Keratinocyte (primary cell): Measurements from ENCODE around the gene SSC4D. TPM values are rescaled to one million over a fixed set of nuclear protein-coding genes. Genes with fewer than 3 reads are reported as not detected.
A peak's percentile ranks its signal among the peaks of the same experiment; 100 is the strongest.

Source experiments
- DNase-seq: peaks from one replicate; pipeline ENCODE4 v3.0.0-alpha.2; 2011; ENCODE audit warnings: low read depth, missing footprints, low spot score
- FAIRE-seq: peaks from 2 replicates; lab custom pipeline; 2011; peaks lifted over from hg19 to GRCh38; lab: Jason Lieb, UNC
- H2AFZ ChIP-seq: 2 replicates; pipeline ENCODE4 v1.6.0; 2012; ENCODE audit warnings: low read length, control low read depth, inconsistent platforms; ENCODE audit not compliant: control insufficient read depth
- H3K27ac ChIP-seq: 2 replicates; pipeline ENCODE4 v1.5.1; 2011; ENCODE audit warnings: low read length; ENCODE audit not compliant: control insufficient read depth, insufficient read depth
- H3K27me3 ChIP-seq: 3 replicates; pipeline ENCODE4 v1.6.0; 2011; ENCODE audit warnings: low read length; ENCODE audit not compliant: control insufficient read depth, insufficient read depth; ENCODE audit errors: extremely low read depth
- H3K36me3 ChIP-seq, 2 experiments: 2 replicates in 1 of 2; 3 replicates in 1 of 2; pipeline ENCODE4 v1.5.1; 2011; ENCODE audit warnings: low read length in 2 of 2, mild to moderate bottlenecking in 1 of 2; ENCODE audit not compliant: control insufficient read depth in 2 of 2, insufficient read depth in 2 of 2; ENCODE audit errors: extremely low read depth in 1 of 2
- H3K4me1 ChIP-seq: 3 replicates; pipeline ENCODE4 v1.5.1; 2011; ENCODE audit warnings: low read length; ENCODE audit not compliant: control insufficient read depth, insufficient read depth; ENCODE audit errors: extremely low read depth
- H3K4me2 ChIP-seq: 3 replicates; pipeline ENCODE4 v1.6.0; 2011; ENCODE audit warnings: low read depth, low read length; ENCODE audit not compliant: control insufficient read depth, insufficient read depth; ENCODE audit errors: extremely low read depth
- H3K4me3 ChIP-seq, 3 experiments: fragments of 200-600 bp in 1 of 3; sonication (generic) in 1 of 3; 2 replicates in 2 of 3; 3 replicates in 1 of 3; pipeline ENCODE4 v1.5.1; 2011 to 2016; ENCODE audit warnings: low read length in 3 of 3, mild to moderate bottlenecking in 3 of 3, control low read depth in 2 of 3, inconsistent platforms in 1 of 3, low read depth in 1 of 3, mixed read lengths in 1 of 3, mixed run types in 1 of 3, moderate library complexity in 1 of 3; ENCODE audit not compliant: control insufficient read depth in 2 of 3, insufficient read depth in 2 of 3; ENCODE audit errors: extremely low read depth in 1 of 3
- H3K79me2 ChIP-seq: 2 replicates; pipeline ENCODE4 v1.6.0; 2012; ENCODE audit warnings: low read length; ENCODE audit not compliant: control insufficient read depth, insufficient read depth
- H3K9ac ChIP-seq: 3 replicates; pipeline ENCODE4 v1.6.0; 2011; ENCODE audit warnings: low read length; ENCODE audit not compliant: control insufficient read depth, insufficient read depth; ENCODE audit errors: extremely low read depth
- H3K9me1 ChIP-seq: 3 replicates; pipeline ENCODE4 v1.6.0; 2011; ENCODE audit warnings: low read length; ENCODE audit not compliant: control insufficient read depth, insufficient read depth; ENCODE audit errors: extremely low read depth
- H3K9me3 ChIP-seq: 2 replicates; pipeline ENCODE4 v1.5.1; 2012; ENCODE audit warnings: low read depth, low read length; ENCODE audit not compliant: control insufficient read depth
- H4K20me1 ChIP-seq: 3 replicates; pipeline ENCODE4 v1.6.0; 2011; ENCODE audit warnings: low read length; ENCODE audit not compliant: control insufficient read depth, insufficient read depth; ENCODE audit errors: extremely low read depth
- EZH2 ChIP-seq: IDR thresholded peaks from one replicate; pipeline ENCODE4 v1.6.1; 2012; ENCODE audit warnings: inconsistent platforms, mild to moderate bottlenecking, low read length, moderate library complexity
- dilution Hi-C: fragments of 300-500 bp; cut with MboI; formaldehyde crosslinking; loops from one replicate; pipeline ENCODE4 v1.7.0; 2020; ENCODE audit warnings: low sequenced_read_pairs; ENCODE audit not compliant: extremely low pct_ligation_motif_present
- polyA plus RNA-seq, 5 experiments: library from polyadenylated mRNA; depleted of rRNA in 3 of 5; stranded (reverse) in 3 of 5; stranded (forward) in 1 of 5; unstranded in 1 of 5; fragments of >200 nt; gene quantifications; 1 replicate in 1 of 5; 2 replicates in 3 of 5; 3 replicates in 1 of 5; pipeline versions ENCODE4 v1.2.1 to v1.2.3, GENCODE V29; 2011 to 2012; ENCODE audit warnings: missing spikeins in 2 of 5, low read depth in 1 of 5, low replicate concordance in 1 of 5
- TF ChIP-seq, protein P1 (sequence below), 3 experiments: IDR thresholded peaks in 1 of 3; conservative IDR thresholded peaks in 1 of 3; optimal IDR thresholded peaks in 1 of 3; 2 replicates in 2 of 3; 3 replicates in 1 of 3; pipeline versions ENCODE3 to v1.5.1; 2011; ENCODE audit warnings: low read length in 3 of 3, mild to moderate bottlenecking in 3 of 3, moderate library complexity in 2 of 3, control low read depth in 1 of 3, inconsistent platforms in 1 of 3; ENCODE audit not compliant: insufficient read depth in 2 of 3; ENCODE audit errors: extremely low read depth in 1 of 3

SSC4D gene
- polyA plus RNA-seq, 1 donor (not counting 4 experiments of a cell fraction or from before 2014, with no cell fraction given) = 0.98 TPM

DNA sequence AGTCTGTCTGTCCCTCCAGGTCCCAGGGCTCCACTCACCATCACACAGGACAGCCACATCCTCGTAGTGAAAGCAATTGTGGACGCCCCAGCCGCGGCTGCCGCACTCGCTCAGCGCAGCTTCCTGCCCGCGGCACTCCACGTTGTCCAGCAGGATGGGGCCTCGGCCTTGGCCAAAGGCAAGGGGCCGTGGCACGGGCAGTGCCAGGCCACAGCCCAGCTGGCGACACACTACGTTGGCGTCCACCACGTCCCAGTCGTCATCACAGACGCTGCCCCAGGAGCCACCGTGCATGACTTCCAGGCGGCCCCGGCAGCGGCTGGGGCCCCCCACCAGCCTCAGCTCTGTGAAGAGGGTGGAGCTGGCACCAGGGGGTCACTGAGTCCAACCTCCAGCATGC, 9.2 kb downstream of the SSC4D start:
- H3K9ac ChIP-seq = no peak overlapping the region
- H3K4me1 ChIP-seq = peaks cover 10% of the 10 kb centered on the region
- H3K9me3 ChIP-seq = no peaks in the 10 kb centered on the region
- DNase-seq = no peak
- no peak for FAIRE-seq
- no peaks in the 10 kb centered on the region for H3K36me3 ChIP-seq
- H3K27ac ChIP-seq = no peak overlapping the region
- H3K9me1 ChIP-seq = no peaks in the 10 kb centered on the region
- H4K20me1 ChIP-seq = no peaks in the 10 kb centered on the region
- dilution Hi-C loops = no loop called here
- no peak overlapping the region for H2AFZ ChIP-seq
- no peak for TF ChIP-seq EZH2
- TF ChIP-seq, protein P1, sequence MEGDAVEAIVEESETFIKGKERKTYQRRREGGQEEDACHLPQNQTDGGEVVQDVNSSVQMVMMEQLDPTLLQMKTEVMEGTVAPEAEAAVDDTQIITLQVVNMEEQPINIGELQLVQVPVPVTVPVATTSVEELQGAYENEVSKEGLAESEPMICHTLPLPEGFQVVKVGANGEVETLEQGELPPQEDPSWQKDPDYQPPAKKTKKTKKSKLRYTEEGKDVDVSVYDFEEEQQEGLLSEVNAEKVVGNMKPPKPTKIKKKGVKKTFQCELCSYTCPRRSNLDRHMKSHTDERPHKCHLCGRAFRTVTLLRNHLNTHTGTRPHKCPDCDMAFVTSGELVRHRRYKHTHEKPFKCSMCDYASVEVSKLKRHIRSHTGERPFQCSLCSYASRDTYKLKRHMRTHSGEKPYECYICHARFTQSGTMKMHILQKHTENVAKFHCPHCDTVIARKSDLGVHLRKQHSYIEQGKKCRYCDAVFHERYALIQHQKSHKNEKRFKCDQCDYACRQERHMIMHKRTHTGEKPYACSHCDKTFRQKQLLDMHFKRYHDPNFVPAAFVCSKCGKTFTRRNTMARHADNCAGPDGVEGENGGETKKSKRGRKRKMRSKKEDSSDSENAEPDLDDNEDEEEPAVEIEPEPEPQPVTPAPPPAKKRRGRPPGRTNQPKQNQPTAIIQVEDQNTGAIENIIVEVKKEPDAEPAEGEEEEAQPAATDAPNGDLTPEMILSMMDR (optimal IDR thresholded peaks at IDR 0.05 in 1 of 3, IDR thresholded peaks at IDR 0.05 in 1 of 3, conservative IDR thresholded peaks at IDR 0.05 in 1 of 3; ENCODE audit: extremely low read depth in 1 of 3, insufficient read depth in 2 of 3, low read length in 3 of 3) = no peak
- no peak overlapping the region for H3K4me2 ChIP-seq
- H3K27me3 ChIP-seq = no peaks in the 10 kb centered on the region
- H3K79me2 ChIP-seq = no peaks in the 10 kb centered on the region
- no peak overlapping the region for H3K4me3 ChIP-seq

- peak overlapping the region; percentile 91 for H2AFZ ChIP-seq
- no peaks in the 10 kb centered on the region for H3K36me3 ChIP-seq
- peak overlapping the region; percentile 47 for H3K27ac ChIP-seq
- peak overlapping the region; percentile 57 to 76 (median 59) for H3K4me3 ChIP-seq
- no peaks in the 10 kb centered on the region for H4K20me1 ChIP-seq
- H3K9me1 ChIP-seq = no peaks in the 10 kb centered on the region
- peaks cover 22% of the 10 kb centered on the region for H3K4me1 ChIP-seq
- no peaks in the 10 kb centered on the region for H3K9me3 ChIP-seq
- dilution Hi-C loops = no loop called here
- H3K79me2 ChIP-seq = no peaks in the 10 kb centered on the region
- DNase-seq (peak; percentile 64), FAIRE-seq (no peak)
- peak overlapping the region; percentile 76 for H3K9ac ChIP-seq
- H3K4me2 ChIP-seq = peak overlapping the region; percentile 56
- H3K27me3 ChIP-seq = no peaks in the 10 kb centered on the region
- TF ChIP-seq, protein P1 (optimal IDR thresholded peaks at IDR 0.05 in 1 of 3, IDR thresholded peaks at IDR 0.05 in 1 of 3, conservative IDR thresholded peaks at IDR 0.05 in 1 of 3; ENCODE audit: extremely low read depth in 1 of 3, insufficient read depth in 2 of 3, low read length in 3 of 3) = no peak
Measured at GRCh38 chr7:76397409-76398183, 11.9 kb downstream of the SSC4D start.
